ENCODE measurements around the gene ITGA3.

GRCh38 chr17:50045154-50045553, 10.8 kb upstream of the ITGA3 start:
- TF ChIP-seq CTCF (conservative IDR thresholded peaks at IDR 0.05; ENCODE audit: low read depth, low read length) (no peak), EZH2 (IDR thresholded peaks at IDR 0.05; ENCODE audit: borderline replicate concordance, low read depth, low read length, poor library complexity, severe bottlenecking) (no peak)

Data from A673 (cell line).